GM12878 (cell line): ENCODE results near the gene SHISA6. TPM values are rescaled to one million over a fixed set of nuclear protein-coding genes. Genes with fewer than 3 reads are reported as not detected.

ENCODE experiments used
- ATAC-seq: fragments of 200-7000 bp; cut with Tn5 transposase; 3 replicates; pipeline ENCODE4 v1.9.1; 2020; ENCODE audit warnings: mild to moderate bottlenecking, moderate library complexity
- BruUV-seq: library from RNA; stranded (reverse); fragments of 400-500 nt; replicated peaks from 2 replicates; lab custom pipeline; 2021; lab: Mats Ljungman, UMichigan
- CTCF ChIA-PET: fragments of 300-600 bp; sonication (Branson Sonifier 250); formaldehyde crosslinking; extraction: SDS; loops from one replicate; lab custom pipeline; 2021; ENCODE audit warnings: inconsistent platforms; lab: Yijun Ruan, JAX
- POLR2A ChIA-PET: fragments of 350-600 bp; formaldehyde crosslinking; extraction: SDS; loops from one replicate; lab custom pipeline; 2021; ENCODE audit warnings: inconsistent platforms; lab: Charles Lee
- RAD21 ChIA-PET: fragments of 300-600 bp; sonication (Branson Sonifier 250); formaldehyde crosslinking; loops from one replicate; lab custom pipeline; 2023; ENCODE audit warnings: antibody characterized with exemption; ENCODE audit not compliant: unreplicated experiment; lab: Charles Lee
- SMC1A ChIA-PET: fragments of 300-600 bp; sonication (Branson Sonifier 250); formaldehyde crosslinking; loops from one replicate; lab custom pipeline; 2023; ENCODE audit not compliant: unreplicated experiment, uncharacterized antibody; lab: Charles Lee
- DNase-seq: peaks from one replicate; pipeline ENCODE4 v3.0.0-alpha.2; 2011; ENCODE audit warnings: low read depth, low spot score
- FAIRE-seq: peaks from 3 replicates; lab custom pipeline; 2011; peaks lifted over from hg19 to GRCh38; lab: Jason Lieb, UNC
- H2AFZ ChIP-seq: 2 replicates; pipeline ENCODE4 v1.6.0; 2011; ENCODE audit warnings: low read depth, low read length, control low read depth; ENCODE audit not compliant: control insufficient read depth
- H3K27ac ChIP-seq: 2 replicates; pipeline ENCODE4 v1.5.1; 2011; ENCODE audit warnings: control low read depth; ENCODE audit not compliant: control insufficient read depth, insufficient read depth
- H3K27me3 ChIP-seq, 2 experiments: replicated peaks in 1 of 2; 2 replicates each; pipeline versions ENCODE4 v1.6.0 to v1.6.1; 2011; ENCODE audit warnings: low read length in 1 of 2; ENCODE audit not compliant: control insufficient read depth in 2 of 2, insufficient read depth in 2 of 2
- H3K36me3 ChIP-seq, 2 experiments: 2 replicates each; pipeline ENCODE4 v1.5.1; 2011; ENCODE audit warnings: low read length in 1 of 2; ENCODE audit not compliant: control insufficient read depth in 2 of 2, insufficient read depth in 2 of 2
- H3K4me1 ChIP-seq: 2 replicates; pipeline ENCODE4 v1.6.1; 2011; ENCODE audit warnings: mild to moderate bottlenecking, low read length, moderate library complexity, mixed read lengths; ENCODE audit not compliant: control insufficient read depth, insufficient read depth
- H3K4me2 ChIP-seq: 2 replicates; pipeline ENCODE4 v1.6.0; 2011; ENCODE audit warnings: control low read depth; ENCODE audit not compliant: control insufficient read depth, insufficient read depth
- H3K4me3 ChIP-seq: fragments of 200-600 bp; sonication (generic); 2 replicates; pipeline ENCODE4 v1.5.1; 2016
- H3K79me2 ChIP-seq: 2 replicates; pipeline ENCODE4 v1.6.0; 2011; ENCODE audit warnings: low read length; ENCODE audit not compliant: control insufficient read depth, insufficient read depth
- H3K9ac ChIP-seq: 2 replicates; pipeline ENCODE4 v1.8.0; 2011; ENCODE audit warnings: low read length, control low read depth, mixed read lengths; ENCODE audit not compliant: control insufficient read depth, insufficient read depth
- H3K9me3 ChIP-seq: replicated peaks from 3 replicates; pipeline ENCODE4 v1.5.1; 2011; ENCODE audit warnings: mild to moderate bottlenecking, low read length; ENCODE audit not compliant: control insufficient read depth, insufficient read depth
- H4K20me1 ChIP-seq: 2 replicates; pipeline ENCODE4 v1.6.0; 2011; ENCODE audit not compliant: control insufficient read depth, insufficient read depth
- ATF2 ChIP-seq: IDR thresholded peaks from 2 replicates; pipeline ENCODE4 v1.6.1; 2012; ENCODE audit warnings: low read length, inconsistent platforms
- BACH1 ChIP-seq: fragments of 450-650 bp; IDR thresholded peaks from 2 replicates; pipeline ENCODE4 v1.6.1; 2017; ENCODE audit warnings: mild to moderate bottlenecking, borderline replicate concordance
- E4F1 ChIP-seq: fragments of 450-650 bp; IDR thresholded peaks from 2 replicates; pipeline ENCODE4 v1.6.1; 2018; ENCODE audit warnings: borderline replicate concordance, mild to moderate bottlenecking; ENCODE audit not compliant: partially characterized antibody
- ETV6 ChIP-seq, 2 experiments: fragments of 450-650 bp in 1 of 2; IDR thresholded peaks in 1 of 2; conservative IDR thresholded peaks in 1 of 2; 2 replicates each; pipeline ENCODE4 v1.6.1; 2014; ENCODE audit warnings: antibody characterized with exemption in 1 of 2, borderline replicate concordance in 1 of 2, low read depth in 1 of 2, mild to moderate bottlenecking in 1 of 2, moderate library complexity in 1 of 2
- IRF5 ChIP-seq: fragments of 450-650 bp; IDR thresholded peaks from 2 replicates; pipeline ENCODE4 v1.6.1; 2017; ENCODE audit warnings: borderline replicate concordance
- KLF5 ChIP-seq: fragments of 450-650 bp; IDR thresholded peaks from 2 replicates; pipeline ENCODE4 v1.6.1; 2014; ENCODE audit warnings: mild to moderate bottlenecking; ENCODE audit not compliant: partially characterized antibody
- PML ChIP-seq: IDR thresholded peaks from 2 replicates; pipeline ENCODE4 v1.6.1; 2012; ENCODE audit warnings: low read length, inconsistent platforms
- RAD21 ChIP-seq: IDR thresholded peaks from 2 replicates; pipeline ENCODE4 v1.6.1; 2011; ENCODE audit warnings: mild to moderate bottlenecking, low read depth, low read length, moderate library complexity; ENCODE audit not compliant: insufficient read depth
- SPI1 ChIP-seq: IDR thresholded peaks from 2 replicates; pipeline ENCODE4 v1.6.1; 2011; ENCODE audit warnings: low read depth, mild to moderate bottlenecking, low read length, moderate library complexity, borderline replicate concordance; ENCODE audit not compliant: insufficient read depth
- WRNIP1 ChIP-seq: IDR thresholded peaks from 2 replicates; pipeline ENCODE4 v1.6.1; 2011; ENCODE audit warnings: low read depth, low read length, improper control_type of control experiment, borderline replicate concordance
- ZNF207 ChIP-seq: fragments of 450-650 bp; IDR thresholded peaks from 2 replicates; pipeline ENCODE4 v1.6.1; 2014; ENCODE audit warnings: antibody characterized with exemption, mild to moderate bottlenecking, borderline replicate concordance
- WGBS: methylation state at CpG from one replicate; pipeline ENCODE4 v1.1.6; 2016; ENCODE audit warnings: low lambda C conversion rate; ENCODE audit not compliant: insufficient replicate concordance, insufficient coverage; ENCODE audit errors: missing lambda C conversion rate; 5-methylcytosine and 5-hydroxymethylcytosine counted together
- in situ Hi-C: fragments of 300-500 bp; cut with MboI; formaldehyde crosslinking; loops from 9 replicates; pipeline ENCODE4 v1.14.3; 2018; ENCODE audit warnings: mixed read lengths
- intact Hi-C: fragments of 100-400 bp; cut with micrococcal nuclease; formaldehyde crosslinking; loops from one replicate; pipeline ENCODE4 v1.14.2; 2022; ENCODE audit not compliant: unreplicated experiment
- polyA plus RNA-seq, 11 experiments: library from polyadenylated mRNA; depleted of rRNA in 4 of 11; unstranded in 6 of 11; stranded (reverse) in 5 of 11; fragments of >200 nt; fragmentation: Nextera tagmentation in 4 of 11; fragmentation: Illumina TruSeq in 1 of 11; extraction: Ambion mirVana in 4 of 11; extraction: Trizol in 1 of 11; gene quantifications; 1 replicate in 1 of 11; 2 replicates in 10 of 11; pipeline versions ENCODE4 v1.2.1 to v1.2.3, GENCODE V29; 2011 to 2016; ENCODE audit warnings: inconsistent platforms in 2 of 11, missing spikeins in 2 of 11, low read depth in 1 of 11
- total RNA-seq, 4 experiments: library from RNA; depleted of rRNA in 3 of 4; stranded (reverse); fragments of >200 nt in 3 of 4; fragmentation: Illumina TruSeq in 1 of 4; extraction: Trizol in 1 of 4; gene quantifications; 2 replicates each; pipeline versions ENCODE4 v1.2.1 to v1.2.3, GENCODE V29; 2013 to 2021
- TF ChIP-seq, protein P1 (sequence below): fragments of 450-650 bp; formaldehyde crosslinking; IDR thresholded peaks from 2 replicates; pipeline ENCODE4 v1.5.0; 2022; ENCODE audit warnings: mild to moderate bottlenecking, missing genetic modification characterization

The SHISA6 gene
- total and polyA plus RNA-seq, 10 of the 15 experiments (the other 5 are each of a cell fraction or from before 2014, with no cell fraction given), result not detected

DNA sequence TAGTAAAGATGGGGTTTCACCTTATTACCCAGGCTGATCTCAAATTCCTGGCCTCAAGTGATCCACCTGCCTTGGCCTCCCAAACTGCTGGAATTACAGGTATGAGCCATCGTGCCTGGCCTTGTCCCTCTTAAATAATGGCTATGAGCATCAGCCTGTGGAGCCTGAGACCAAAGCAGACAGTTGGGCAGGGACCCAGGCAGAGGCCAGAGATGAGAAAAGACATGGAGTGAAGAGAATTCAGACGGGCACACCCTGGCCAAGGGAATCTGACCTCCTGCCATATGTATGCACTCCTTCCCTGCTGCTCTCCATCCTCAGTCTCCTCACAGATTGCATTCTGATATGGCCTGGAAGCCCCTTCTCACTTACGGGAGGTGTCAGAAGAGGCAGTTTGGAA, 258.9 kb downstream of the SHISA6 start:
- Histone ChIP-seq H3K36me3 (no peaks in the 10 kb centered on the region), H3K4me3 (no peak overlapping the region), H3K9ac (no peak overlapping the region), H3K27ac (no peak overlapping the region), H3K4me1 (no peaks in the 10 kb centered on the region), H3K27me3 (no peaks in the 10 kb centered on the region), H2AFZ (no peak overlapping the region), H3K79me2 (no peaks in the 10 kb centered on the region), H3K4me2 (no peak overlapping the region), H3K9me3 (no peaks in the 10 kb centered on the region), H4K20me1 (no peaks in the 10 kb centered on the region)
- intact Hi-C loops, result no loop called here
- DNase-seq (no peak), FAIRE-seq (no peak), ATAC-seq (no peak)
- ChIA-PET SMC1A (no interaction called here), CTCF (no interaction called here), POLR2A (no interaction called here), RAD21 (no interaction called here)
- WGBS, result 24% methylated on average over 3 of the region's 3 CpGs
- in situ Hi-C loops, result no loop called here
- no TSS peak for BruUV-seq
- TF ChIP-seq E4F1 (no peak), SPI1 (no peak), KLF5 (no peak), ATF2 (no peak), ZNF207 (no peak), ETV6 (conservative IDR thresholded peaks at IDR 0.05 in 1 of 2, IDR thresholded peaks at IDR 0.05 in 1 of 2; ENCODE audit: borderline replicate concordance in 1 of 2, low read depth in 1 of 2) (no peak), IRF5 (no peak), BACH1 (no peak), RAD21 (no peak), PML (no peak), WRNIP1 (no peak)
- TF ChIP-seq, protein P1, sequence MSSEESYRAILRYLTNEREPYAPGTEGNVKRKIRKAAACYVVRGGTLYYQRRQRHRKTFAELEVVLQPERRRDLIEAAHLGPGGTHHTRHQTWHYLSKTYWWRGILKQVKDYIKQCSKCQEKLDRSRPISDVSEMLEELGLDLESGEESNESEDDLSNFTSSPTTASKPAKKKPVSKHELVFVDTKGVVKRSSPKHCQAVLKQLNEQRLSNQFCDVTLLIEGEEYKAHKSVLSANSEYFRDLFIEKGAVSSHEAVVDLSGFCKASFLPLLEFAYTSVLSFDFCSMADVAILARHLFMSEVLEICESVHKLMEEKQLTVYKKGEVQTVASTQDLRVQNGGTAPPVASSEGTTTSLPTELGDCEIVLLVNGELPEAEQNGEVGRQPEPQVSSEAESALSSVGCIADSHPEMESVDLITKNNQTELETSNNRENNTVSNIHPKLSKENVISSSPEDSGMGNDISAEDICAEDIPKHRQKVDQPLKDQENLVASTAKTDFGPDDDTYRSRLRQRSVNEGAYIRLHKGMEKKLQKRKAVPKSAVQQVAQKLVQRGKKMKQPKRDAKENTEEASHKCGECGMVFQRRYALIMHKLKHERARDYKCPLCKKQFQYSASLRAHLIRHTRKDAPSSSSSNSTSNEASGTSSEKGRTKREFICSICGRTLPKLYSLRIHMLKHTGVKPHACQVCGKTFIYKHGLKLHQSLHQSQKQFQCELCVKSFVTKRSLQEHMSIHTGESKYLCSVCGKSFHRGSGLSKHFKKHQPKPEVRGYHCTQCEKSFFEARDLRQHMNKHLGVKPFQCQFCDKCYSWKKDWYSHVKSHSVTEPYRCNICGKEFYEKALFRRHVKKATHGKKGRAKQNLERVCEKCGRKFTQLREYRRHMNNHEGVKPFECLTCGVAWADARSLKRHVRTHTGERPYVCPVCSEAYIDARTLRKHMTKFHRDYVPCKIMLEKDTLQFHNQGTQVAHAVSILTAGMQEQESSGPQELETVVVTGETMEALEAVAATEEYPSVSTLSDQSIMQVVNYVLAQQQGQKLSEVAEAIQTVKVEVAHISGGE (CRISPR knock-in tag), result no peak
